Erythroblast (primary cell): ENCODE results near the gene RTN4R.

ENCODE experiments used
- GATA1 ChIP-seq: IDR thresholded peaks from 2 replicates; pipeline ENCODE4 v1.6.1; 2011; ENCODE audit warnings: low read depth, mild to moderate bottlenecking, control low read depth, low read length, moderate library complexity
- POLR2A ChIP-seq: IDR thresholded peaks from 2 replicates; pipeline ENCODE4 v1.6.1; 2011; ENCODE audit warnings: mild to moderate bottlenecking, low read length

DNA sequence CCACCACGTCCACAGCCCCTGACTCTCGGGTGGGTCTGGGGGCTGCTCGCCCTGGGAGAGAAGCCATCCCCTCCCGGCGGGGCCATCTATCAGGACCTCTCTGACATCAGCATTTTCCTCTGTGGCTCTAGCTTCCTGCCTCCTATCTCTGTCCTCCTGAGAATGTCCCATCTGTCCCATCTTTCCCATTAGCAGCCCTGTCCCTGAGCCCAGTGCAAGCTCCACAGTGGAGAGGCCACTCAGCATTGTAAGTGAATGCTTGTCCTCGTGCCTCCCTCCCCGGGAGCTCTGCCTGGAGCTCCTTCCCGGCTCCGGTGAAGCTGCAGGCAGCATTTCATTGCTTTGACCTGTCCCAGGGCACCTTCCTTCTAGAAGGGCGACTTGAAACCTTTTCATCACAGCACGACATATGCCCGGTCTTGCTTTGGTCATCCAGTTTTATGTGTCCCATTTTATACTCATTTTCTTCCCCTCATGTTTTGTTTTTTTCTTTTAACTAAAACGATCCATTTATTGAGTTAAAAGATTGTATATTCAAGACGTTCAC lies 49.7 kb downstream of the RTN4R start:
- TF ChIP-seq POLR2A (no peak), GATA1 (no peak)
